ENCODE data around the gene BTBD18. TPM values are rescaled to one million over a fixed set of nuclear protein-coding genes. Genes with fewer than 3 reads are reported as not detected.
A peak's percentile ranks its signal among the peaks of the same experiment; 100 is the strongest.

The BTBD18 gene
- total RNA-seq, 1 donor from 2014 or later, result not detected

GRCh38 chr11:57779276-57779675, 27.7 kb upstream of the BTBD18 start:
- H3K9me3 ChIP-seq, result no peaks in the 10 kb centered on the region
- no peak for DNase-seq (ENCODE audit: low spot score in 2 of 2)
- no peak for TF ChIP-seq CTCF (IDR thresholded peaks at IDR 0.05)
- H3K27ac ChIP-seq, result peak overlapping the region; percentile 86 to 87
- H3K4me3 ChIP-seq, result peak overlapping the region in 1 of 2 donors; percentile 51
- H3K36me3 ChIP-seq, result no peaks in the 10 kb centered on the region
- H3K27me3 ChIP-seq, result no peaks in the 10 kb centered on the region
- intact Hi-C loops (cut with DNase I), result loop anchor here (2.0 kb wide), 1 partner anchor 16 kb away; no protein-coding TSS in a partner anchor
- peaks cover 14 to 61% of the 10 kb centered on the region in 2 donors for H3K4me1 ChIP-seq

GRCh38 chr11:57778318-57779037, 26.9 kb upstream of the BTBD18 start:
- Histone ChIP-seq H3K27ac (peak overlapping the region; percentile 86 to 87), H3K4me3 (peak overlapping the region; percentile 27 to 51), H3K27me3 (no peaks in the 10 kb centered on the region), H3K9me3 (no peaks in the 10 kb centered on the region), H3K4me1 (peaks cover 14 to 68% of the 10 kb centered on the region in 2 donors), H3K36me3 (no peaks in the 10 kb centered on the region)
- intact Hi-C loops (cut with DNase I), result loop anchor here (2.0 kb wide), 1 partner anchor 16 kb away; no protein-coding TSS in a partner anchor
- peak in 1 of 2 donors; percentile 94 for DNase-seq (ENCODE audit: low spot score in 2 of 2)
- TF ChIP-seq CTCF (IDR thresholded peaks at IDR 0.05), result no peak

- Histone ChIP-seq H3K9me3 (no peaks in the 10 kb centered on the region), H3K27ac (peak overlapping the region; percentile 86 to 87), H3K36me3 (no peaks in the 10 kb centered on the region), H3K4me1 (peaks cover 14 to 72% of the 10 kb centered on the region in 2 donors), H3K4me3 (peak overlapping the region; percentile 27 to 51), H3K27me3 (no peaks in the 10 kb centered on the region)
- intact Hi-C loops (cut with DNase I), result loop anchor here (2.0 kb wide), 1 partner anchor 15 kb away; no protein-coding TSS in a partner anchor
- no peak for DNase-seq (ENCODE audit: low spot score in 2 of 2)
- no peak for TF ChIP-seq CTCF (IDR thresholded peaks at IDR 0.05)
Measured at GRCh38 chr11:57777969-57778317, 26.3 kb upstream of the BTBD18 start.

DNA sequence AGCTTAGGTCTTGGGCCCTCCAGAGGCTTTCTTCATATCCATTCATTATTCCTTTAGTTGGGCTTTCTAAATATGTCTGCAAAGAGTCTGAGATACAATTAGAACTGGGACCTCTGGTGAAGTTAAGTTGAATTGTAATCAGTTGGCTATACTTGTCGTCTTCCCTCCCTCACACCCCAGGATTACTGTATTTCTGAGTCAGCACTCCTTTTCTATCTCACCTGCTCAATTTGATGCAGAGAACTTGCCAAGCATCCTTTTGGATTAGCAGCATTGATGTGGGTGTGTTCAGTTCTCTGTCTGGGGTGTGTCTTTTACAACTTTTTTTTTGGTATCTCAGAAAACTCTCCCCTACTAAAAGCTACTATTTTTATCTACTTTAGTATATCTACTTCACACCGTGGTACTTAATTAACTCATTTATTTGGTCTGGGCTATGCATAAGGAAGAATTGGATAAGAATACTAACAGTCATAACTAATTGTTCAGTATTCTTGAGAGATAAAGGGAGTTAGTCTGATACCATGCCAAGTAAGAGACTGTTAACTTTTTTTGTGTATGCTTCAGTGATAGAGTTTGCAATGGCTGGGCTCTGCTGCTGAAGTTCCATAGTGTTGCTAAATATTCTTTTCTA, 25.1 kb upstream of the BTBD18 start:
- intact Hi-C loops (cut with DNase I), result no loop called here
- no peak for TF ChIP-seq CTCF (IDR thresholded peaks at IDR 0.05)
- H3K4me1 ChIP-seq, result peaks cover 14 to 78% of the 10 kb centered on the region in 2 donors
- H3K27me3 ChIP-seq, result no peaks in the 10 kb centered on the region
- H3K9me3 ChIP-seq, result no peaks in the 10 kb centered on the region
- peak overlapping the region in 1 of 2 donors; percentile 17 for H3K4me3 ChIP-seq
- peak overlapping the region; percentile 86 to 87 for H3K27ac ChIP-seq
- H3K36me3 ChIP-seq, result no peaks in the 10 kb centered on the region
- DNase-seq (ENCODE audit: low spot score in 2 of 2), result no peak

GRCh38 chr11:57776031-57776521, 24.5 kb upstream of the BTBD18 start:
- Histone ChIP-seq H3K4me1 (peaks cover 14 to 74% of the 10 kb centered on the region in 2 donors), H3K27me3 (no peaks in the 10 kb centered on the region), H3K36me3 (no peaks in the 10 kb centered on the region), H3K27ac (peak overlapping the region; percentile 86 to 87), H3K4me3 (peak overlapping the region; percentile 14 to 17), H3K9me3 (no peaks in the 10 kb centered on the region)
- no peak for DNase-seq (ENCODE audit: low spot score in 2 of 2)
- intact Hi-C loops (cut with DNase I), result no loop called here
- no peak for TF ChIP-seq CTCF (IDR thresholded peaks at IDR 0.05)
